Measurements from ENCODE around the gene ZNF143. TPM values are rescaled to one million over a fixed set of nuclear protein-coding genes. Genes with fewer than 3 reads are reported as not detected.

ZNF143 gene
- total RNA-seq, 1 experiment from 2014 or later, result 35.8 TPM

- TF ChIP-seq PRDM15 (CRISPR knock-in tag; IDR thresholded peaks at IDR 0.05) (peak; percentile 87), FOXK1 (CRISPR knock-in tag; IDR thresholded peaks at IDR 0.05) (no peak; the same call in 1 of the 2 replicates), E2F1 (CRISPR knock-in tag; IDR thresholded peaks at IDR 0.05) (peak; percentile 86), CDX4 (CRISPR knock-in tag; IDR thresholded peaks at IDR 0.05; ENCODE audit: borderline replicate concordance) (no peak), HMGXB4 (CRISPR knock-in tag; IDR thresholded peaks at IDR 0.05) (peak; percentile 78; the same call in 1 of the 2 replicates), STAT6 (CRISPR knock-in tag; conservative IDR thresholded peaks at IDR 0.05; ENCODE audit: low read depth) (no peak), ZNF396 (CRISPR knock-in tag; IDR thresholded peaks at IDR 0.05; ENCODE audit: borderline replicate concordance) (no peak), JUN (CRISPR knock-in tag; IDR thresholded peaks at IDR 0.05) (no peak), AFF4 (CRISPR knock-in tag; IDR thresholded peaks at IDR 0.05; ENCODE audit: borderline replicate concordance) (0 out of 2 replicates have a peak, but pooled peaks have one; percentile 80), CBFB (CRISPR knock-in tag; IDR thresholded peaks at IDR 0.05; ENCODE audit: low read depth) (peak; percentile 80; the same call in 1 of the 2 replicates), ZNF281 (CRISPR knock-in tag; IDR thresholded peaks at IDR 0.05) (peak; percentile 64; the same call in 1 of the 2 replicates), FOXP1 (CRISPR knock-in tag; IDR thresholded peaks at IDR 0.05; ENCODE audit: borderline replicate concordance) (peak; percentile 84; the same call in 1 of the 2 replicates), TP53 (CRISPR knock-in tag; IDR thresholded peaks at IDR 0.05) (peak; percentile 94; the same call in 1 of the 2 replicates), NFE2L1 (CRISPR knock-in tag; IDR thresholded peaks at IDR 0.05) (peak; percentile 73), NFYB (CRISPR knock-in tag; conservative IDR thresholded peaks at IDR 0.05; ENCODE audit: low read depth) (peak; percentile 68), MAX (CRISPR knock-in tag; IDR thresholded peaks at IDR 0.05) (peak; percentile 69; the same call in 1 of the 2 replicates), ATF6 (CRISPR knock-in tag; IDR thresholded peaks at IDR 0.05) (no peak)
These were observed 112.4 kb downstream of the ZNF143 start, which contains the start of gene WEE1 (continued) for GRCh38 chr11:9573052-9573774.

Measured in WTC11 (cell line).